Iris pigment epithelial cell (primary cell): ENCODE data around the gene CPOX.

Experiments
- DNase-seq: peaks from one replicate; pipeline ENCODE4 v3.0.0-alpha.2; 2011; ENCODE audit warnings: low read depth

The CPOX gene

GRCh38 chr3:98534734-98535133 is 58.7 kb downstream of the CPOX start:
- no peak for DNase-seq

- DNase-seq: no peak
Observed at GRCh38 chr3:98534168-98534567, 59.2 kb downstream of the CPOX start.

GRCh38 chr3:98532709-98533571 is 60.5 kb downstream of the CPOX start:
- DNase-seq: no peak

- DNase-seq: no peak
Observed at GRCh38 chr3:98532275-98532637, 61.2 kb downstream of the CPOX start.

- DNase-seq: no peak
Observed at GRCh38 chr3:98531622-98532274, 61.7 kb downstream of the CPOX start, which contains the start of gene GPR15. TSS of gene GPR15 (plus strand) at chr3:98531978. CDS start at chr3:98532034, 56 bp downstream.

- no peak for DNase-seq
Observed at GRCh38 chr3:98530676-98531075, 62.7 kb downstream of the CPOX start.

GRCh38 chr3:98529856-98530459 is 63.5 kb downstream of the CPOX start:
- no peak for DNase-seq
